Activated CD4-positive, alpha-beta T cell treated with anti-CD3 and anti-CD28 coated beads for 4 hours (primary cell): ENCODE data around the gene LPP.

Experiments
- DNase-seq, 2 donors: peaks; one replicate each; pipeline ENCODE4 v3.0.0-alpha.2; 2020

LPP gene

GRCh38 chr3:188199386-188199785 is 45.4 kb downstream of the LPP start:
- DNase-seq = no peak

GRCh38 chr3:188200481-188200880 is 46.5 kb downstream of the LPP start:
- DNase-seq = no peak

GRCh38 chr3:188202358-188203138 is 48.6 kb downstream of the LPP start:
- no peak for DNase-seq

GRCh38 chr3:188204526-188204925 is 50.6 kb downstream of the LPP start:
- no peak for DNase-seq

GRCh38 chr3:188205992-188206416 is 52.0 kb downstream of the LPP start:
- no peak for DNase-seq

GRCh38 chr3:188206787-188207186 is 52.8 kb downstream of the LPP start:
- no peak for DNase-seq

GRCh38 chr3:188207941-188208515 is 54.1 kb downstream of the LPP start:
- no peak for DNase-seq

- no peak for DNase-seq
Measured at GRCh38 chr3:188208516-188208981, 54.6 kb downstream of the LPP start.

GRCh38 chr3:188209034-188209433 is 55.1 kb downstream of the LPP start:
- DNase-seq = no peak

GRCh38 chr3:188209740-188210139 is 55.8 kb downstream of the LPP start:
- no peak for DNase-seq

- DNase-seq = no peak
Measured at GRCh38 chr3:188211476-188211875, 57.5 kb downstream of the LPP start.

GRCh38 chr3:188212308-188212969 is 58.5 kb downstream of the LPP start:
- no peak for DNase-seq

- no peak for DNase-seq
Measured at GRCh38 chr3:188214442-188214841, 60.5 kb downstream of the LPP start.

- no peak for DNase-seq
Measured at GRCh38 chr3:188215129-188215528, 61.2 kb downstream of the LPP start.

GRCh38 chr3:188217011-188217463 is 63.1 kb downstream of the LPP start:
- no peak for DNase-seq

- DNase-seq = no peak
Measured at GRCh38 chr3:188217726-188218125, 63.8 kb downstream of the LPP start.

- no peak for DNase-seq
Measured at GRCh38 chr3:188218603-188219002, 64.6 kb downstream of the LPP start.

GRCh38 chr3:188219147-188219546 is 65.2 kb downstream of the LPP start:
- DNase-seq = no peak

GRCh38 chr3:188220097-188220788 is 66.3 kb downstream of the LPP start:
- DNase-seq = no peak

GRCh38 chr3:188220988-188221818 is 67.2 kb downstream of the LPP start:
- no peak for DNase-seq

- no peak for DNase-seq
Measured at GRCh38 chr3:188223936-188224335, 70.0 kb downstream of the LPP start.

- no peak for DNase-seq
Measured at GRCh38 chr3:188227442-188227841, 73.5 kb downstream of the LPP start.
